ENCODE data around the gene SESTD1. TPM values are rescaled to one million over a fixed set of nuclear protein-coding genes. Genes with fewer than 3 reads are reported as not detected.

The SESTD1 gene
- total RNA-seq, 6 experiments from 2014 or later: 19.7 to 26.6 (median 24.3) TPM

DNA sequence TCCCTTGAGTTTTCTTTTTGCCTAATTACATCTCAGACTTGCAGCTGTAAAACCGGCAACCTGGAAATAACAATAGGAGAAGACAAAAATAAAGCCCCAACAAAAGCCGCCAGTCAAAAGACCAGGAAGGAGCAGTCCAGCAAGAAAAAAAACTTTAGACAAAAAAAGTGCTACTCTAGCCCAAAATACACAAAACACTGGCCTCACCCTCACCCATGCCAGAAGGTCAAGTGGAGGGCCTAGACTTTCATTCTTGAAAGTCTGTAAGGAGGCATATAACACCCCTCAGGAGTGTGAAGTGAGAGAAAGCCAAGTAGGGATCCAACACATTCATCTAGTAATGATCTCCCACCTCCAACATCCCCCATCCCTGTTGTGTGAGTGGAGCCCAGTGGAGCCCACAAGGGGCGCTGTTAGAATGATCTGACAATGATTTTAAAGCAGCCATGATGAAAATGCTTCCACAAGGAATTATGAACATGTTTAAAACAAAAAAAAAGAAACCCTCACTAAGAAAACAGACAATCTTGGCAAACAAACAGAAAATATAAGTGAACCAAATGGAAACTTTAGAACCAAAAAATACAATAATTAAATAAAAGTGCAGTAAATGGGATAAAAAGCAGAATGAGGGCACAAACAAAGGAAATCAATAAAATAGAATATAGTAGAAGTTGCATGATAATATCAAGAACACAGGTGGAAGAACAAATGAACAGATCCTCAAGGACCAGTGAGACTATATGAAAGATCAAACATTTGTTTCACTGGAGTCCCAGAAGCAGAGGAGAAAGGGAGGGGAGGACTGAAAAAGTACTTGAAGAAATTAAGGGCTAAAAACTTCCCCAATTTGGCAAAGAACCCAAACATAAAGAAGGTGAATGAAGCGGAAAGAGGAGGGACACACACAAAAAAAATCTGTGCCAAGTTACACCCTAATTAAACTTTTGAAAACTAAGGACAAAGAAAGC lies 23.9 kb downstream of the SESTD1 start:
- no peak overlapping the region for H3K4me3 Mint-ChIP-seq
- H3K27me3 Mint-ChIP-seq (ENCODE audit: insufficient read depth): no peaks in the 10 kb centered on the region; the same call in 1 of the 2 replicates
- peaks cover 4% of the 10 kb centered on the region; the same call in 1 of the 2 replicates for H3K36me3 Mint-ChIP-seq (ENCODE audit: low read depth)
- H3K27ac Mint-ChIP-seq: peak overlapping the region; percentile 34; the same call in 1 of the 2 replicates
- no peaks in the 10 kb centered on the region for H3K9me3 Mint-ChIP-seq
- TF ChIP-seq, protein P1, sequence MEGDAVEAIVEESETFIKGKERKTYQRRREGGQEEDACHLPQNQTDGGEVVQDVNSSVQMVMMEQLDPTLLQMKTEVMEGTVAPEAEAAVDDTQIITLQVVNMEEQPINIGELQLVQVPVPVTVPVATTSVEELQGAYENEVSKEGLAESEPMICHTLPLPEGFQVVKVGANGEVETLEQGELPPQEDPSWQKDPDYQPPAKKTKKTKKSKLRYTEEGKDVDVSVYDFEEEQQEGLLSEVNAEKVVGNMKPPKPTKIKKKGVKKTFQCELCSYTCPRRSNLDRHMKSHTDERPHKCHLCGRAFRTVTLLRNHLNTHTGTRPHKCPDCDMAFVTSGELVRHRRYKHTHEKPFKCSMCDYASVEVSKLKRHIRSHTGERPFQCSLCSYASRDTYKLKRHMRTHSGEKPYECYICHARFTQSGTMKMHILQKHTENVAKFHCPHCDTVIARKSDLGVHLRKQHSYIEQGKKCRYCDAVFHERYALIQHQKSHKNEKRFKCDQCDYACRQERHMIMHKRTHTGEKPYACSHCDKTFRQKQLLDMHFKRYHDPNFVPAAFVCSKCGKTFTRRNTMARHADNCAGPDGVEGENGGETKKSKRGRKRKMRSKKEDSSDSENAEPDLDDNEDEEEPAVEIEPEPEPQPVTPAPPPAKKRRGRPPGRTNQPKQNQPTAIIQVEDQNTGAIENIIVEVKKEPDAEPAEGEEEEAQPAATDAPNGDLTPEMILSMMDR (IDR thresholded peaks at IDR 0.05): no peak; the same call in 1 of the 2 replicates
- peaks cover 63% of the 10 kb centered on the region for H3K4me1 Mint-ChIP-seq (ENCODE audit: low read depth)
- no peak for DNase-seq

DNA sequence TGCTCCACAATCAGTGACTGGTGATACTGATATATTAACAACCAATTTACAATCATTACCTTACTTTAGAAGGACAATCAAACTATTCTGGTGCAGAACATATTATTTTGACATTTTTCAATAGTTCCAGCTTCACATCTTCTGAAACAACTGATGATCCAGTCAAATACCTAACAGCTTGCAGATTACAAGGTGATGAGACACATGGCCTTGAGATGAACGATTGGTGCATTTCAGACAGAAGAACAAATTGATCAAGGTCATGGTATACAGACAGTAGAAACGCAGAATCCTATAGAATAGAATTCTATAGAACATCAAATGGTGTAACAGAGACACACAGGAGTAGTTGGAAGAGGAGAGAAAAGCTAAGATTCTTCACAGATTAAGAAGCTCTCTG lies 24.8 kb downstream of the SESTD1 start:
- Mint-ChIP-seq H3K36me3 (ENCODE audit: low read depth) (peaks cover 4% of the 10 kb centered on the region; the same call in 1 of the 2 replicates), H3K4me1 (ENCODE audit: low read depth) (peaks cover 68% of the 10 kb centered on the region), H3K9me3 (no peaks in the 10 kb centered on the region), H3K27me3 (ENCODE audit: insufficient read depth) (no peaks in the 10 kb centered on the region; the same call in 1 of the 2 replicates), H3K27ac (no peak overlapping the region), H3K4me3 (no peak overlapping the region)
- TF ChIP-seq, protein P1 (IDR thresholded peaks at IDR 0.05): no peak
- DNase-seq: no peak

DNA sequence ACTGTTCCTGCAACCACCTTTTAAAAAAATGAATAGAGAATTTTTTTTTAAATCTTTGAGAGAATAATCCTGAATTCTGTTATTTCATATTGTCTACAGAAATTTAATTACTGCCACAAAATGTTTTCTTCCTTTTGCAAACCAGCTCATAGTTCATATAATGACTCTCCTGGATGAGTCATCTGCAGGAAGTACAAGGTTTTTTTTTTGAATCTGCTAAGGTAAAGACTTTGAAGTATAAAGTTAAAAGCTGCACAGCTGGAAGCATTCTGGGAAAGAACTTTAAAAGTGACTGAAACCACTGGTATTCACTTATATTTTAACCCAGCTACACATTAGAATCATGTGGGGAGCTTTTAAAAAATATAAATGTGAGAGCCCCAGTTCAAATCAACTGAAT lies 25.4 kb downstream of the SESTD1 start:
- no peak overlapping the region for H3K27ac Mint-ChIP-seq
- TF ChIP-seq, protein P1 (IDR thresholded peaks at IDR 0.05): no peak
- no peak overlapping the region for H3K4me3 Mint-ChIP-seq
- peaks cover 62% of the 10 kb centered on the region for H3K4me1 Mint-ChIP-seq (ENCODE audit: low read depth)
- no peaks in the 10 kb centered on the region for H3K27me3 Mint-ChIP-seq (ENCODE audit: insufficient read depth)
- DNase-seq: no peak
- peaks cover 4% of the 10 kb centered on the region; the same call in 1 of the 2 replicates for H3K36me3 Mint-ChIP-seq (ENCODE audit: low read depth)
- H3K9me3 Mint-ChIP-seq: no peaks in the 10 kb centered on the region

DNA sequence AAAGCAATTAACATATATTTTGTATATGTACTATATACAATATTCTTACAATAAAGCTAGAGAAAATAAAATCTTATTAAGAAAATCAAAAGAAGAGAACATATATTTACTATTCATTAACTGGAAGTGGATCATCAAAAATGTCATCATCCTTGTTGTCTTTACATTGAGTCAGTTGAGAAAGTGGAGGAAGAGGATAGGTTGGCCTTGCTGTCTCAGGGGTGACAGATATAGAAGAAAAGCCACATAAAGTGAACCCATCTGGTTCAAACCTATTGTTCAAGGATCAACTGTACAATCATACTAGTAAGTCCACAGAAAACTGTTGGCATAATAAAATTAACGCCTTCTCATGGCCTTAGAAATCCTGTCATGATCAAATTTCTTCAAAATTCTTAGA lies 26.6 kb downstream of the SESTD1 start:
- no peak for DNase-seq
- Mint-ChIP-seq H3K4me1 (ENCODE audit: low read depth) (peaks cover 61% of the 10 kb centered on the region), H3K9me3 (no peaks in the 10 kb centered on the region), H3K27ac (no peak overlapping the region), H3K36me3 (ENCODE audit: low read depth) (peaks cover 4% of the 10 kb centered on the region; the same call in 1 of the 2 replicates), H3K4me3 (no peak overlapping the region), H3K27me3 (ENCODE audit: insufficient read depth) (no peaks in the 10 kb centered on the region)
- TF ChIP-seq, protein P1 (IDR thresholded peaks at IDR 0.05): no peak

DNA sequence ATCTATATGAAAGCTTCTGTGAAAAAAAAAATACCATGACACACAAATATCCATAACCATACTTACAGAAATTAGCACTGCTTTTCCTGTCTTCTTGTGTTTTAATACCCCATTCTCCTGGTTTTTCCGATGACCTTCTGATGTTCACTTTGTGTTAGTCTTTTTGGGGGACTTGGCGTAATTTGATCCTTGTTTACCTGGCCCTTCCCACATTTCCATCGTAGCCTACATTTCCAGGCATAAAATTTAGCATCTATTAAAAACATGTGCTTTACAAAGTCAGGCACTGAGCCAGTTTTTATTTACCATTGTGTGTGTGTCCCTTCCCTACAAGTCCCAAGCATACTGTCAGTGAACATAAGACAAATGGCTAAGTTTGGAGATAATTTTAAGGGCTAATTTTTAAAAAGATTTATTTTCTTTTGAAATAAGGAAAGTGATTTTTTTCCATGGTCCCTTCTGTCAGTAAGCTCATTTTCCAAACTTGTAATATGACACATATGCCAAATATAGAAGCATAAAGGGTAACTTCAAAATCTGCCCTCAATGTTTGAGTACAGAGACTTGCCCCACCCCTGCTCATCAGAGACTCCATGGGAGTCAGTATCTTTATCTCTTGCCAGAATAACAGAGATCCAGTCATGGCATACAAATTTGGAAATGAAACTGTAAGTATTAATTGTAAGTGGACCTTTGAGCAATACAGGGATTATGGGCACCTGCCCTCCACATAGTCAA lies 27.3 kb downstream of the SESTD1 start:
- TF ChIP-seq, protein P1 (IDR thresholded peaks at IDR 0.05): no peak
- Mint-ChIP-seq H3K9me3 (no peaks in the 10 kb centered on the region), H3K4me3 (no peak overlapping the region), H3K36me3 (ENCODE audit: low read depth) (peaks cover 4% of the 10 kb centered on the region; the same call in 1 of the 2 replicates), H3K4me1 (ENCODE audit: low read depth) (peaks cover 55% of the 10 kb centered on the region), H3K27me3 (ENCODE audit: insufficient read depth) (no peaks in the 10 kb centered on the region), H3K27ac (no peak overlapping the region)
- no peak for DNase-seq
